H9 (cell line): ENCODE measurements around the gene NAT16. TPM values are rescaled to one million over a fixed set of nuclear protein-coding genes. Genes with fewer than 3 reads are reported as not detected.

ENCODE experiments used
- DNase-seq: peaks from one replicate; pipeline ENCODE4 v3.0.0-alpha.2; 2017
- H2AFZ ChIP-seq: one replicate; pipeline ENCODE4 v1.6.1; 2013; ENCODE audit warnings: mild to moderate bottlenecking, low read length, control low read depth, moderate library complexity
- H2AK5ac ChIP-seq: 2 replicates; pipeline ENCODE4 v1.6.1; 2013; ENCODE audit warnings: low read length, control low read depth, mixed read lengths; ENCODE audit not compliant: insufficient read length
- H2BK120ac ChIP-seq: one replicate; pipeline ENCODE4 v1.6.1; 2013; ENCODE audit warnings: low read depth, mild to moderate bottlenecking, low read length, control low read depth, inconsistent platforms; ENCODE audit not compliant: poor library complexity, severe bottlenecking
- H2BK12ac ChIP-seq: 2 replicates; pipeline ENCODE4 v1.6.1; 2013; ENCODE audit warnings: low read length, control low read depth, mixed read lengths, low read depth; ENCODE audit not compliant: insufficient read length
- H2BK15ac ChIP-seq: 2 replicates; pipeline ENCODE4 v1.6.1; 2013; ENCODE audit warnings: low read depth, low read length, control low read depth
- H2BK20ac ChIP-seq: one replicate; pipeline ENCODE4 v1.6.1; 2013; ENCODE audit warnings: low read depth, mild to moderate bottlenecking, low read length, control low read depth, inconsistent platforms; ENCODE audit not compliant: poor library complexity, severe bottlenecking
- H2BK5ac ChIP-seq: 2 replicates; pipeline ENCODE4 v1.6.1; 2013; ENCODE audit warnings: low read length, control low read depth, mixed read lengths; ENCODE audit not compliant: insufficient read length
- H3K14ac ChIP-seq: 2 replicates; pipeline ENCODE4 v1.6.1; 2013; ENCODE audit warnings: low read length, control low read depth; ENCODE audit not compliant: insufficient read depth
- H3K18ac ChIP-seq: 2 replicates; pipeline ENCODE4 v1.6.1; 2013; ENCODE audit warnings: low read depth, mild to moderate bottlenecking, mixed read lengths, low read length, control low read depth; ENCODE audit not compliant: insufficient read length
- H3K23ac ChIP-seq: 2 replicates; pipeline ENCODE4 v1.6.1; 2013; ENCODE audit warnings: low read length, control low read depth, mixed read lengths, low read depth; ENCODE audit not compliant: insufficient read length
- H3K23me2 ChIP-seq: 2 replicates; pipeline ENCODE4 v1.6.1; 2013; ENCODE audit warnings: low read depth, mild to moderate bottlenecking, mixed read lengths, low read length, control low read depth; ENCODE audit not compliant: insufficient read length, poor library complexity, severe bottlenecking
- H3K27ac ChIP-seq: 2 replicates; pipeline ENCODE4 v1.5.1; 2013; ENCODE audit warnings: low read length, control low read depth, mixed read lengths, low read depth; ENCODE audit not compliant: insufficient read length
- H3K27me3 ChIP-seq: 2 replicates; pipeline ENCODE4 v1.6.1; 2013; ENCODE audit warnings: low read length, control low read depth, inconsistent platforms; ENCODE audit not compliant: insufficient read depth
- H3K4ac ChIP-seq: 2 replicates; pipeline ENCODE4 v1.6.1; 2013; ENCODE audit warnings: low read depth, mild to moderate bottlenecking, control low read depth, inconsistent platforms, low read length, moderate library complexity
- H3K4me1 ChIP-seq: 2 replicates; pipeline ENCODE4 v1.6.1; 2013; ENCODE audit warnings: low read length, control low read depth, inconsistent platforms; ENCODE audit not compliant: insufficient read depth
- H3K4me2 ChIP-seq: 2 replicates; pipeline ENCODE4 v1.6.1; 2013; ENCODE audit warnings: low read length, control low read depth, mixed read lengths; ENCODE audit not compliant: insufficient read length, insufficient read depth
- H3K56ac ChIP-seq: 2 replicates; pipeline ENCODE4 v1.6.1; 2013; ENCODE audit warnings: low read depth, mild to moderate bottlenecking, mixed read lengths, low read length, control low read depth; ENCODE audit not compliant: insufficient read length
- H3K79me1 ChIP-seq: 2 replicates; pipeline ENCODE4 v1.6.1; 2013; ENCODE audit warnings: low read depth, mild to moderate bottlenecking, moderate library complexity, low read length, control low read depth, inconsistent platforms; ENCODE audit not compliant: insufficient read depth, poor library complexity, severe bottlenecking
- H3K79me2 ChIP-seq: 2 replicates; pipeline ENCODE4 v1.6.1; 2013; ENCODE audit warnings: low read length, control low read depth, inconsistent platforms; ENCODE audit not compliant: insufficient read depth
- H3K9ac ChIP-seq: 2 replicates; pipeline ENCODE4 v1.6.1; 2013; ENCODE audit warnings: low read length, control low read depth, mixed read lengths; ENCODE audit not compliant: insufficient read length; ENCODE audit errors: extremely low read depth
- H3K9me3 ChIP-seq: one replicate; pipeline ENCODE4 v1.6.1; 2013; ENCODE audit warnings: low read depth, low read length, inconsistent platforms; ENCODE audit not compliant: control insufficient read depth
- H3T11ph ChIP-seq: one replicate; pipeline ENCODE4 v1.6.1; 2013; ENCODE audit warnings: mild to moderate bottlenecking, low read length, control low read depth, inconsistent platforms
- H4K20me1 ChIP-seq: one replicate; pipeline ENCODE4 v1.6.1; 2013; ENCODE audit not compliant: control insufficient read depth, insufficient read length, insufficient read depth
- H4K5ac ChIP-seq: 2 replicates; pipeline ENCODE4 v1.6.1; 2013; ENCODE audit warnings: low read depth, mild to moderate bottlenecking, mixed read lengths, low read length, control low read depth; ENCODE audit not compliant: insufficient read length
- H4K8ac ChIP-seq: replicated peaks from 2 replicates; pipeline ENCODE4 v1.6.1; 2013; ENCODE audit warnings: low read length, control low read depth, mixed read lengths, low read depth; ENCODE audit not compliant: insufficient read length
- H4K91ac ChIP-seq: 2 replicates; pipeline ENCODE4 v1.6.1; 2013; ENCODE audit warnings: low read depth, mild to moderate bottlenecking, moderate library complexity, mixed read lengths, low read length, control low read depth; ENCODE audit not compliant: insufficient read length
- H3K27ac Mint-ChIP-seq, 3 experiments: 2 replicates in 2 of 3; 3 replicates in 1 of 3; pipeline ENCODE4 v1.8.0; 2020 to 2021; ENCODE audit warnings: mixed read lengths in 3 of 3, mild to moderate bottlenecking in 1 of 3, moderate library complexity in 1 of 3
- H3K27me3 Mint-ChIP-seq: 2 replicates; pipeline ENCODE4 v1.8.0; 2021; ENCODE audit warnings: low read depth, mild to moderate bottlenecking, moderate library complexity, mixed read lengths
- H3K36me3 Mint-ChIP-seq, 3 experiments: 2 replicates in 2 of 3; 3 replicates in 1 of 3; pipeline ENCODE4 v1.8.0; 2020 to 2021; ENCODE audit warnings: low read depth in 3 of 3, mixed read lengths in 3 of 3; ENCODE audit not compliant: insufficient read depth in 1 of 3
- H3K4me1 Mint-ChIP-seq, 2 experiments: 2 replicates each; pipeline ENCODE4 v1.8.0; 2020; ENCODE audit warnings: mixed read lengths in 2 of 2
- H3K4me3 Mint-ChIP-seq, 2 experiments: 2 replicates in 1 of 2; 3 replicates in 1 of 2; pipeline ENCODE4 v1.8.0; 2020 to 2021; ENCODE audit warnings: mild to moderate bottlenecking in 2 of 2, mixed read lengths in 2 of 2, moderate library complexity in 1 of 2
- H3K9me3 Mint-ChIP-seq, 2 experiments: 2 replicates in 1 of 2; 3 replicates in 1 of 2; pipeline ENCODE4 v1.8.0; 2020; ENCODE audit warnings: mild to moderate bottlenecking in 2 of 2, mixed read lengths in 2 of 2, moderate library complexity in 1 of 2
- WGBS: extraction: QIAGEN DNeasy Blood & Tissue Kit; methylation state at CpG from one replicate; pipeline ENCODE4 v1.1.7; 2013; ENCODE audit warnings: missing lambda C conversion rate, low lambda C conversion rate, mixed read lengths; ENCODE audit not compliant: insufficient read length; ENCODE audit errors: extremely low coverage; 5-methylcytosine and 5-hydroxymethylcytosine counted together
- total RNA-seq: library from RNA; stranded (reverse); gene quantifications from 2 replicates; pipeline ENCODE4 v1.2.1, GENCODE V29; 2021
- TF ChIP-seq, protein P1 (sequence below): fragments of 200-600 bp; sonication (generic); conservative IDR thresholded peaks from 3 replicates; pipeline ENCODE4 v1.8.0; 2021; ENCODE audit warnings: antibody characterized with exemption, mild to moderate bottlenecking

Gene NAT16
- total RNA-seq, 1 experiment from 2014 or later: 0.50 TPM

DNA sequence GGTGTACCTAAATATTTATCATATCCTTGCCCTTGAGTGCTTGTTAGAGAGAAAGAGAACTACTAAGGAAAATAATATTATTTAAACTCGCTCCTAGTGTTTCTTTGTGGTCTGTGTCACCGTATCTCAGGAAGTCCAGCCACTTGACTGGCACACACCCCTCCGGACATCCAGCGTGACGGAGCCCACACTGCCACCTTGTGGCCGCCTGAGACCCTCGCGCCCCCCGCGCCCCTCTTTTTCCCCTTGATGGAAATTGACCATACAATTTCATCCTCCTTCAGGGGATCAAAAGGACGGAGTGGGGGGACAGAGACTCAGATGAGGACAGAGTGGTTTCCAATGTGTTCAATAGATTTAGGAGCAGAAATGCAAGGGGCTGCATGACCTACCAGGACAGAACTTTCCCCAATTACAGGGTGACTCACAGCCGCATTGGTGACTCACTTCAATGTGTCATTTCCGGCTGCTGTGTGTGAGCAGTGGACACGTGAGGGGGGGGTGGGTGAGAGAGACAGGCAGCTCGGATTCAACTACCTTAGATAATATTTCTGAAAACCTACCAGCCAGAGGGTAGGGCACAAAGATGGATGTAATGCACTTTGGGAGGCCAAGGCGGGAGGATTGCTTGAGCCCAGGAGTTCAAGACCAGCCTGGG is 41.8 kb downstream of the NAT16 start:
- Histone ChIP-seq H2BK120ac (no peak overlapping the region), H3K56ac (no peak overlapping the region), H4K5ac (no peak overlapping the region), H2BK20ac (no peak overlapping the region), H3T11ph (no peak overlapping the region), H4K8ac (no peak overlapping the region), H2BK15ac (no peak overlapping the region), H2BK5ac (no peak overlapping the region), H2AK5ac (no peak overlapping the region), H3K23ac (no peak overlapping the region), H3K14ac (peak overlapping the region; percentile 45; the same call in 1 of the 2 replicates), H3K9me3 (no peaks in the 10 kb centered on the region), H4K20me1 (no peaks in the 10 kb centered on the region), H3K9ac (peak overlapping the region; percentile 46), H2AFZ (peak overlapping the region; percentile 85), H4K91ac (no peak overlapping the region), H3K4me2 (peak overlapping the region; percentile 73), H3K27me3 (no peaks in the 10 kb centered on the region), H3K79me2 (no peaks in the 10 kb centered on the region), H3K18ac (peak overlapping the region; percentile 81), H3K4ac (no peak overlapping the region), H3K79me1 (no peaks in the 10 kb centered on the region), H2BK12ac (no peak overlapping the region), H3K4me1 (no peaks in the 10 kb centered on the region; the same call in 1 of the 2 replicates), H3K27ac (no peak overlapping the region), H3K23me2 (peaks cover 3% of the 10 kb centered on the region)
- H3K9me3 Mint-ChIP-seq: no peaks in the 10 kb centered on the region; a peak in 1 of 5 replicates
- WGBS: no CpG with 5 or more reads among the region's 16 CpGs
- no peaks in the 10 kb centered on the region; the same call in 1 of the 2 replicates for H3K27me3 Mint-ChIP-seq
- peak; percentile 88 for DNase-seq
- peaks cover 35 to 39% of the 10 kb centered on the region in 2 experiments for H3K4me1 Mint-ChIP-seq
- H3K4me3 Mint-ChIP-seq: peak overlapping the region in 1 of 2 experiments; percentile 34; a peak in 2 of 5 replicates
- peak overlapping the region in 2 of 3 experiments; percentile 62 to 98; a peak in 2 of 7 replicates for H3K27ac Mint-ChIP-seq
- H3K36me3 Mint-ChIP-seq: peaks cover 0 to 19% (median 0%) of the 10 kb centered on the region in 3 experiments; a peak in 2 of 7 replicates
- TF ChIP-seq, protein P1, sequence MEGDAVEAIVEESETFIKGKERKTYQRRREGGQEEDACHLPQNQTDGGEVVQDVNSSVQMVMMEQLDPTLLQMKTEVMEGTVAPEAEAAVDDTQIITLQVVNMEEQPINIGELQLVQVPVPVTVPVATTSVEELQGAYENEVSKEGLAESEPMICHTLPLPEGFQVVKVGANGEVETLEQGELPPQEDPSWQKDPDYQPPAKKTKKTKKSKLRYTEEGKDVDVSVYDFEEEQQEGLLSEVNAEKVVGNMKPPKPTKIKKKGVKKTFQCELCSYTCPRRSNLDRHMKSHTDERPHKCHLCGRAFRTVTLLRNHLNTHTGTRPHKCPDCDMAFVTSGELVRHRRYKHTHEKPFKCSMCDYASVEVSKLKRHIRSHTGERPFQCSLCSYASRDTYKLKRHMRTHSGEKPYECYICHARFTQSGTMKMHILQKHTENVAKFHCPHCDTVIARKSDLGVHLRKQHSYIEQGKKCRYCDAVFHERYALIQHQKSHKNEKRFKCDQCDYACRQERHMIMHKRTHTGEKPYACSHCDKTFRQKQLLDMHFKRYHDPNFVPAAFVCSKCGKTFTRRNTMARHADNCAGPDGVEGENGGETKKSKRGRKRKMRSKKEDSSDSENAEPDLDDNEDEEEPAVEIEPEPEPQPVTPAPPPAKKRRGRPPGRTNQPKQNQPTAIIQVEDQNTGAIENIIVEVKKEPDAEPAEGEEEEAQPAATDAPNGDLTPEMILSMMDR: peak; percentile 92
